PC-9 (cell line): ENCODE data around the gene EYA3. TPM values are rescaled to one million over a fixed set of nuclear protein-coding genes. Genes with fewer than 3 reads are reported as not detected.
A peak's percentile ranks its signal among the peaks of the same experiment; 100 is the strongest.

Experiments used
- BruUV-seq: library from RNA; stranded (reverse); fragments of 400-500 nt; replicated peaks from 2 replicates; lab custom pipeline; 2021; lab: Mats Ljungman, UMichigan
- CTCF ChIA-PET: fragments of 300-600 bp; sonication (Branson Sonifier 250); formaldehyde crosslinking; loops from one replicate; lab custom pipeline; 2022; ENCODE audit warnings: antibody characterized with exemption; lab: Charles Lee
- POLR2A ChIA-PET: fragments of 300-600 bp; sonication (Branson Sonifier 250); formaldehyde crosslinking; loops from one replicate; lab custom pipeline; 2022; ENCODE audit warnings: antibody characterized with exemption; ENCODE audit not compliant: unreplicated experiment; lab: Charles Lee
- DNase-seq, 2 experiments: peaks; one replicate each; pipeline versions ENCODE4 v3.0.0 to v3.0.0-alpha.2; 2015 to 2022; ENCODE audit warnings: mixed read lengths in 1 of 2
- H2AFZ ChIP-seq: fragments of 200-600 bp; sonication (generic); 2 replicates; pipeline ENCODE4 v1.8.1; 2017; ENCODE audit warnings: antibody characterized with exemption
- H3F3A ChIP-seq: fragments of 200-600 bp; sonication (generic); 2 replicates; pipeline ENCODE4 v1.8.1; 2017; ENCODE audit warnings: antibody characterized with exemption, mild to moderate bottlenecking, low read depth; ENCODE audit not compliant: insufficient read depth
- H3K27ac ChIP-seq: fragments of 200-600 bp; sonication (generic); 2 replicates; pipeline ENCODE4 v1.6.1; 2016; ENCODE audit warnings: mixed run types
- H3K27me3 ChIP-seq: fragments of 200-600 bp; sonication (generic); 2 replicates; pipeline ENCODE4 v1.6.1; 2016; ENCODE audit warnings: low read depth, mixed run types; ENCODE audit not compliant: insufficient read depth
- H3K36me3 ChIP-seq: fragments of 200-600 bp; sonication (generic); 2 replicates; pipeline ENCODE4 v1.6.1; 2016; ENCODE audit warnings: low read depth, mixed run types
- H3K4me1 ChIP-seq: fragments of 200-600 bp; sonication (generic); replicated peaks from 2 replicates; pipeline ENCODE4 v1.6.1; 2016; ENCODE audit warnings: mixed run types; ENCODE audit not compliant: insufficient read depth
- H3K4me2 ChIP-seq: fragments of 200-600 bp; sonication (generic); 2 replicates; pipeline ENCODE4 v1.6.1; 2017; ENCODE audit warnings: mixed run types
- H3K4me3 ChIP-seq: fragments of 200-600 bp; sonication (generic); 2 replicates; pipeline ENCODE4 v1.6.1; 2016; ENCODE audit warnings: mixed run types
- H3K79me2 ChIP-seq: fragments of 200-600 bp; sonication (generic); 2 replicates; pipeline ENCODE4 v1.6.1; 2017; ENCODE audit warnings: low read depth, mixed run types
- H3K9me2 ChIP-seq: fragments of 200-600 bp; sonication (generic); 2 replicates; pipeline ENCODE4 v1.8.1; 2017; ENCODE audit warnings: mild to moderate bottlenecking; ENCODE audit not compliant: insufficient read depth
- H3K9me3 ChIP-seq: fragments of 200-600 bp; sonication (generic); 2 replicates; pipeline ENCODE4 v1.8.1; 2016; ENCODE audit warnings: low read depth; ENCODE audit not compliant: insufficient read depth
- H4K20me1 ChIP-seq: fragments of 200-600 bp; sonication (generic); 2 replicates; pipeline ENCODE4 v1.8.1; 2017; ENCODE audit not compliant: insufficient read depth
- EZH2 ChIP-seq: fragments of 200-600 bp; sonication (generic); IDR thresholded peaks from 2 replicates; pipeline ENCODE4 v1.8.0; 2017; ENCODE audit warnings: antibody characterized with exemption, low read depth
- intact Hi-C: fragments of 100-400 bp; cut with micrococcal nuclease; formaldehyde crosslinking; loops from one replicate; pipeline ENCODE4 v1.10.0; 2022; ENCODE audit not compliant: unreplicated experiment
- total RNA-seq: library from RNA; stranded (reverse); gene quantifications from 2 replicates; pipeline ENCODE4 v1.2.3, GENCODE V29; 2021
- TF ChIP-seq, protein P1 (sequence below): fragments of 200-600 bp; sonication (generic); conservative IDR thresholded peaks from 2 replicates; pipeline ENCODE4 v1.6.1; 2017; ENCODE audit warnings: mixed run types, antibody characterized with exemption, mild to moderate bottlenecking, moderate library complexity

The EYA3 gene
- total RNA-seq, 1 experiment from 2014 or later, result 19.0 TPM

- Histone ChIP-seq H3K4me2 (peak overlapping the region; percentile 79), H3K9me3 (no peaks in the 10 kb centered on the region), H3K9me2 (no peaks in the 10 kb centered on the region), H3K36me3 (no peaks in the 10 kb centered on the region), H3K4me1 (peaks cover 11% of the 10 kb centered on the region), H3K79me2 (no peaks in the 10 kb centered on the region), H3K4me3 (peak overlapping the region; percentile 58; the same call in 1 of the 2 replicates), H4K20me1 (no peaks in the 10 kb centered on the region), H3K27ac (no peak overlapping the region), H3K27me3 (no peaks in the 10 kb centered on the region), H2AFZ (no peak overlapping the region), H3F3A (no peaks in the 10 kb centered on the region; the same call in 1 of the 2 replicates)
- intact Hi-C loops, result no loop called here
- ChIA-PET CTCF (no interaction called here), POLR2A (interaction anchor here (0.6 kb wide), 1 partner anchor 35 kb away, joined by 8 read pairs; no protein-coding TSS in a partner anchor)
- no peak for TF ChIP-seq EZH2
- TF ChIP-seq, protein P1, sequence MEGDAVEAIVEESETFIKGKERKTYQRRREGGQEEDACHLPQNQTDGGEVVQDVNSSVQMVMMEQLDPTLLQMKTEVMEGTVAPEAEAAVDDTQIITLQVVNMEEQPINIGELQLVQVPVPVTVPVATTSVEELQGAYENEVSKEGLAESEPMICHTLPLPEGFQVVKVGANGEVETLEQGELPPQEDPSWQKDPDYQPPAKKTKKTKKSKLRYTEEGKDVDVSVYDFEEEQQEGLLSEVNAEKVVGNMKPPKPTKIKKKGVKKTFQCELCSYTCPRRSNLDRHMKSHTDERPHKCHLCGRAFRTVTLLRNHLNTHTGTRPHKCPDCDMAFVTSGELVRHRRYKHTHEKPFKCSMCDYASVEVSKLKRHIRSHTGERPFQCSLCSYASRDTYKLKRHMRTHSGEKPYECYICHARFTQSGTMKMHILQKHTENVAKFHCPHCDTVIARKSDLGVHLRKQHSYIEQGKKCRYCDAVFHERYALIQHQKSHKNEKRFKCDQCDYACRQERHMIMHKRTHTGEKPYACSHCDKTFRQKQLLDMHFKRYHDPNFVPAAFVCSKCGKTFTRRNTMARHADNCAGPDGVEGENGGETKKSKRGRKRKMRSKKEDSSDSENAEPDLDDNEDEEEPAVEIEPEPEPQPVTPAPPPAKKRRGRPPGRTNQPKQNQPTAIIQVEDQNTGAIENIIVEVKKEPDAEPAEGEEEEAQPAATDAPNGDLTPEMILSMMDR, result no peak
- no peak for DNase-seq
- no TSS peak for BruUV-seq
Measured at GRCh38 chr1:27935721-27936120, 152.7 kb downstream of the EYA3 start.

- peak within 1 kb of the TSS; percentile 58 for H3K4me3 ChIP-seq
- no peaks in the 10 kb centered on the region; the same call in 1 of the 2 replicates for H3F3A ChIP-seq
- DNase-seq, result peak; percentile 73 to 81
- no peaks in the 10 kb centered on the region for H3K9me3 ChIP-seq
- no peaks in the 10 kb centered on the region for H3K27me3 ChIP-seq
- intact Hi-C loops, result no loop called here
- H3K9me2 ChIP-seq, result no peaks in the 10 kb centered on the region
- TSS peak; percentile 78 for BruUV-seq
- peak within 1 kb of the TSS; percentile 14; the same call in 1 of the 2 replicates for H3K27ac ChIP-seq
- POLR2A ChIA-PET, result interaction anchor here (0.6 kb wide), 1 partner anchor 35 kb away, joined by 8 read pairs; no protein-coding TSS in a partner anchor
- no peaks in the 10 kb centered on the region for H4K20me1 ChIP-seq
- peaks cover 11% of the 10 kb centered on the region for H3K4me1 ChIP-seq
- H3K4me2 ChIP-seq, result peak within 1 kb of the TSS; percentile 79
- peak within 1 kb of the TSS; percentile 87 for H2AFZ ChIP-seq
- CTCF ChIA-PET, result interaction anchor here (0.7 kb wide), 1 partner anchor 182 kb away, joined by 5 read pairs; no protein-coding TSS in a partner anchor
- no peaks in the 10 kb centered on the region for H3K36me3 ChIP-seq
- TF ChIP-seq EZH2, result no peak
- TF ChIP-seq, protein P1, result peak; percentile 31; the same call in 1 of the 2 replicates
- no peaks in the 10 kb centered on the region for H3K79me2 ChIP-seq
Measured at GRCh38 chr1:27934818-27935549, 153.4 kb downstream of the EYA3 start, which contains the start of gene SMPDL3B. Gene SMPDL3B (plus strand): TSS chr1:27935000. CDS start chr1:27935184, 184 bp downstream.

DNA sequence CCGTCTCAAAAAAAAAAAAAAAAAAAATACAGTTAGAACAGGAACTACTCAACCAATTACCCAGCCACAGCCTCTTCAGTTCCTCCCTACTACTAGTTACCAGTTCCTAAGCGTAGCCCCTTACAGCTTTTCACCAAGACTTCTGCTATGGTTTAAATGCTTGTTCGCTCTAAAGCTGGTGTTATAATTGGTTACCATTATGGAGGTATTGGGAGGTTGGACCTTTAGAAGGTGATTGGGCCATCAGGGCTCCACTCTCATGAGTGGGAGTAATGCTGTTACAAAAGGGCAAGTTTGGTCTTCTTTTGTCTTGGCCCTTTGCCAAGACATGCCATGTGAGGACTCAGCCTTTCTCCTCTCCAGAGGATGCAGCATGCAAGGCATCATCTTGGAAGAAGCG lies 156.7 kb downstream of the EYA3 start:
- Histone ChIP-seq H2AFZ (no peak overlapping the region), H3K27ac (no peak overlapping the region), H3K79me2 (no peaks in the 10 kb centered on the region), H3K4me2 (no peak overlapping the region), H3K36me3 (no peaks in the 10 kb centered on the region), H3K27me3 (no peaks in the 10 kb centered on the region), H3K4me3 (no peak overlapping the region), H3K9me2 (no peaks in the 10 kb centered on the region), H3K4me1 (peaks cover 11% of the 10 kb centered on the region), H3K9me3 (no peaks in the 10 kb centered on the region), H4K20me1 (no peaks in the 10 kb centered on the region), H3F3A (no peaks in the 10 kb centered on the region; the same call in 1 of the 2 replicates)
- intact Hi-C loops, result no loop called here
- POLR2A ChIA-PET, result interaction anchor here (0.6 kb wide), 1 partner anchor 57 kb away, joined by 4 read pairs; no protein-coding TSS in a partner anchor
- CTCF ChIA-PET, result interaction anchor here (0.7 kb wide), 2 partner anchors 21 to 146 kb away, joined by 3 read pairs; no protein-coding TSS in a partner anchor
- no peak for DNase-seq
- TF ChIP-seq, protein P1, result no peak
- TF ChIP-seq EZH2, result no peak
- BruUV-seq, result no TSS peak
